ENCODE data around the gene GNA15. TPM values are rescaled to one million over a fixed set of nuclear protein-coding genes. Genes with fewer than 3 reads are reported as not detected.

Gene GNA15
- total and polyA plus RNA-seq, 2 donors (not counting 3 experiments of a cell fraction or from before 2014, with no cell fraction given), result 0.17 TPM; not detected in 1

GRCh38 chr19:3161453-3161852 is 25.6 kb downstream of the GNA15 start:
- Histone ChIP-seq H3K4me1 (ENCODE audit: control insufficient read depth, extremely low read depth, insufficient read depth, low read length) (peaks cover 6% of the 10 kb centered on the region), H3K9ac (replicated peaks; ENCODE audit: extremely low read depth, insufficient read depth, low read length) (no peak overlapping the region), H3K79me2 (ENCODE audit: control insufficient read depth, insufficient read depth, low read length) (no peaks in the 10 kb centered on the region), H3K27me3 (ENCODE audit: control insufficient read depth in 2 of 2, insufficient read depth in 2 of 2, low read length in 2 of 2) (no peaks in the 10 kb centered on the region), H3K9me1 (replicated peaks; ENCODE audit: control insufficient read depth, extremely low read depth, insufficient read depth, low read length) (no peaks in the 10 kb centered on the region), H2AFZ (ENCODE audit: low read depth, low read length) (peak overlapping the region; percentile 49), H3K4me2 (ENCODE audit: insufficient read depth, low read length) (peak overlapping the region; percentile 26), H3K27ac (ENCODE audit: insufficient read depth, low read depth, low read length) (peak overlapping the region; percentile 69), H3K4me3 (replicated peaks in 1 of 3; ENCODE audit: insufficient read depth in 1 of 3, low read depth in 1 of 3, low read length in 3 of 3) (no peak overlapping the region), H3K9me3 (replicated peaks; ENCODE audit: control insufficient read depth, insufficient read depth, low read length) (no peaks in the 10 kb centered on the region), H3K36me3 (ENCODE audit: control insufficient read depth in 2 of 2, extremely low read depth in 1 of 2, insufficient read depth in 2 of 2, low read length in 2 of 2) (no peaks in the 10 kb centered on the region), H4K20me1 (replicated peaks; ENCODE audit: control insufficient read depth, extremely low read depth, insufficient read depth, low read length) (no peaks in the 10 kb centered on the region)
- ChIA-PET POLR2A (no interaction called here), CTCF (interaction anchor here (0.9 to 10.1 kb wide), 9 partner anchors 20 to 274 kb away, joined by 3 to 177 read pairs (median 4); no protein-coding TSS in a partner anchor)
- dilution Hi-C loops (cut with MboI; ENCODE audit: extremely low pct_ligation_motif_present, low sequenced_read_pairs) (no loop called here), intact Hi-C loops (cut with micrococcal nuclease) (no loop called here)
- TF ChIP-seq MAX (IDR thresholded peaks at IDR 0.05; ENCODE audit: insufficient read depth, insufficient read length) (no peak), FOS (IDR thresholded peaks at IDR 0.05; ENCODE audit: borderline replicate concordance, insufficient read depth, low read length) (peak; percentile 81)
- no TSS peak for BruUV-seq (replicated peaks)
- FAIRE-seq (peak; percentile 71), DNase-seq (ENCODE audit: low read depth, low spot score) (peak; percentile 37)

- no peaks in the 10 kb centered on the region for H4K20me1 ChIP-seq (replicated peaks; ENCODE audit: control insufficient read depth, extremely low read depth, insufficient read depth, low read length)
- FAIRE-seq, result no peak
- H3K4me3 ChIP-seq (replicated peaks in 1 of 3; ENCODE audit: insufficient read depth in 1 of 3, low read depth in 1 of 3, low read length in 3 of 3), result no peak overlapping the region
- no peak overlapping the region for H2AFZ ChIP-seq (ENCODE audit: low read depth, low read length)
- no peaks in the 10 kb centered on the region for H3K36me3 ChIP-seq (ENCODE audit: control insufficient read depth in 2 of 2, extremely low read depth in 1 of 2, insufficient read depth in 2 of 2, low read length in 2 of 2)
- no peaks in the 10 kb centered on the region for H3K9me3 ChIP-seq (replicated peaks; ENCODE audit: control insufficient read depth, insufficient read depth, low read length)
- TF ChIP-seq, protein P1, sequence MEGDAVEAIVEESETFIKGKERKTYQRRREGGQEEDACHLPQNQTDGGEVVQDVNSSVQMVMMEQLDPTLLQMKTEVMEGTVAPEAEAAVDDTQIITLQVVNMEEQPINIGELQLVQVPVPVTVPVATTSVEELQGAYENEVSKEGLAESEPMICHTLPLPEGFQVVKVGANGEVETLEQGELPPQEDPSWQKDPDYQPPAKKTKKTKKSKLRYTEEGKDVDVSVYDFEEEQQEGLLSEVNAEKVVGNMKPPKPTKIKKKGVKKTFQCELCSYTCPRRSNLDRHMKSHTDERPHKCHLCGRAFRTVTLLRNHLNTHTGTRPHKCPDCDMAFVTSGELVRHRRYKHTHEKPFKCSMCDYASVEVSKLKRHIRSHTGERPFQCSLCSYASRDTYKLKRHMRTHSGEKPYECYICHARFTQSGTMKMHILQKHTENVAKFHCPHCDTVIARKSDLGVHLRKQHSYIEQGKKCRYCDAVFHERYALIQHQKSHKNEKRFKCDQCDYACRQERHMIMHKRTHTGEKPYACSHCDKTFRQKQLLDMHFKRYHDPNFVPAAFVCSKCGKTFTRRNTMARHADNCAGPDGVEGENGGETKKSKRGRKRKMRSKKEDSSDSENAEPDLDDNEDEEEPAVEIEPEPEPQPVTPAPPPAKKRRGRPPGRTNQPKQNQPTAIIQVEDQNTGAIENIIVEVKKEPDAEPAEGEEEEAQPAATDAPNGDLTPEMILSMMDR (IDR thresholded peaks at IDR 0.05; ENCODE audit: extremely low read depth in 1 of 2, insufficient read depth in 1 of 2, low read depth in 1 of 2, low read length in 2 of 2), result no peak
- TF ChIP-seq MYC (IDR thresholded peaks at IDR 0.05; ENCODE audit: low read depth, low read length) (no peak), POLR2AphosphoS5 (IDR thresholded peaks at IDR 0.05; ENCODE audit: insufficient read depth, low read depth, low read length) (no peak), MAX (IDR thresholded peaks at IDR 0.05; ENCODE audit: insufficient read depth, insufficient read length) (no peak), GATA2 (IDR thresholded peaks at IDR 0.05; ENCODE audit: insufficient read depth, insufficient read length, low read depth, low read length) (no peak), FOS (IDR thresholded peaks at IDR 0.05; ENCODE audit: borderline replicate concordance, insufficient read depth, low read length) (no peak), JUN (IDR thresholded peaks at IDR 0.05; ENCODE audit: borderline replicate concordance, insufficient read depth, insufficient read length, low read depth) (no peak), EZH2 (IDR thresholded peaks at IDR 0.05; ENCODE audit: borderline replicate concordance, low read depth, low read length, severe bottlenecking) (no peak), POLR2A (IDR thresholded peaks at IDR 0.05; ENCODE audit: low read depth, low read length) (no peak)
- H3K79me2 ChIP-seq (ENCODE audit: control insufficient read depth, insufficient read depth, low read length), result no peaks in the 10 kb centered on the region
- intact Hi-C loops (cut with micrococcal nuclease) (loop anchor here (1.0 kb wide), 6 partner anchors 16 to 212 kb away; no protein-coding TSS in a partner anchor), dilution Hi-C loops (cut with MboI; ENCODE audit: extremely low pct_ligation_motif_present, low sequenced_read_pairs) (no loop called here)
- CTCF ChIA-PET, result interaction anchor here (0.8 to 10.1 kb wide), 9 partner anchors 21 to 275 kb away, joined by 3 to 177 read pairs (median 4); no protein-coding TSS in a partner anchor
- BruUV-seq (replicated peaks), result no TSS peak
- no peak overlapping the region for H3K9ac ChIP-seq (replicated peaks; ENCODE audit: extremely low read depth, insufficient read depth, low read length)
- no peak overlapping the region for H3K4me2 ChIP-seq (ENCODE audit: insufficient read depth, low read length)
- H3K27ac ChIP-seq (ENCODE audit: insufficient read depth, low read depth, low read length), result no peak overlapping the region
- no peaks in the 10 kb centered on the region for H3K9me1 ChIP-seq (replicated peaks; ENCODE audit: control insufficient read depth, extremely low read depth, insufficient read depth, low read length)
- peaks cover 6% of the 10 kb centered on the region for H3K4me1 ChIP-seq (ENCODE audit: control insufficient read depth, extremely low read depth, insufficient read depth, low read length)
- DNase-seq (ENCODE audit: low read depth, low spot score), result no peak
- no peaks in the 10 kb centered on the region for H3K27me3 ChIP-seq (ENCODE audit: control insufficient read depth in 2 of 2, insufficient read depth in 2 of 2, low read length in 2 of 2)
- POLR2A ChIA-PET, result no interaction called here
Measured at GRCh38 chr19:3162418-3163229, 26.8 kb downstream of the GNA15 start.

Measured in endothelial cell of umbilical vein (primary cell).